Measurements from ENCODE around the gene CTNND1. TPM values are rescaled to one million over a fixed set of nuclear protein-coding genes. Genes with fewer than 3 reads are reported as not detected.

The CTNND1 gene
- total RNA-seq, 3 donors from 2014 or later, result 311 to 545 (median 448) TPM

DNA sequence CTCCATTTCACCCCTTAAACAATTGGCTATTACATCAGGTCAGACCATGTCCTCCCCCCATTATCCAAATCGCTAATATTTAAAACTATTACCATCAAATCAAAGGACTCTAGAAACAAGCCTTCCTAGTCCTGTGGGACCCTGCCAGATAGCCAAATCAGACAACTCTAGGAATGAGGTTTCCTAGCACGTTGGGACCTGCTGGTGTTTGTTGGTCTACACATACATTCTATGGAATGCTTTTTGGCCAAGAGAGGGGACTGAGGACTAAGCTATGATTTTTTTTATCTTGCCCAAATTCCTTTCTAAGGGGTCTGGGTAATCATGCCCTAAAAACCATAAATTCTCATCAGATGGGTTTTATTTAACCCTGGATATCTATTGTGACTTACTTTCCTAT is 34.4 kb upstream of the CTNND1 start:
- no peak for ATAC-seq
- H3K9me3 ChIP-seq, result no peaks in the 10 kb centered on the region

DNA sequence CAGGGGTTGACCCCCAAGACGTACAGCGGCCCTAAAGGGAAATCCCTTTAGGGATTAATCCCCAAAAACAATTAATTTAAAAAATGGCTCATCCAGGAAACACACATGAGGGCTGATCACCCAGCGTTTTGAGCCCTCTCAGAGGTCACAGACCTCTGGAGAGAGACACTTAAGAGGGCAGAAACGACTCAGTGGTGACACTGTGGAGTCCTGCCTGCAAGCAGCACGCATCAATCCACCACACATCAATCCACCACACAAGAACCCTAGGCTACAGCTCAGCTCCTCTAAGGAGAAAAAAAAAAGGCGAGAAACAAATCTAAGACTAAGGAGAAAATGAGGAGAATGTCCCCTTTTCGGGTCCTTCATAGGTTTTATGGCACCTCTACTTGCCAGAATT is 32.8 kb upstream of the CTNND1 start:
- Histone ChIP-seq H3K4me1 (ENCODE audit: low read depth) (no peaks in the 10 kb centered on the region), H3K36me3 (ENCODE audit: low read depth) (no peaks in the 10 kb centered on the region), H3K4me3 (no peak overlapping the region), H3K9me3 (no peaks in the 10 kb centered on the region)
- intact Hi-C loops (cut with DNase I, micrococcal nuclease), result no loop called here
- ATAC-seq (no peak), DNase-seq (no peak)
- TF ChIP-seq, protein P1, sequence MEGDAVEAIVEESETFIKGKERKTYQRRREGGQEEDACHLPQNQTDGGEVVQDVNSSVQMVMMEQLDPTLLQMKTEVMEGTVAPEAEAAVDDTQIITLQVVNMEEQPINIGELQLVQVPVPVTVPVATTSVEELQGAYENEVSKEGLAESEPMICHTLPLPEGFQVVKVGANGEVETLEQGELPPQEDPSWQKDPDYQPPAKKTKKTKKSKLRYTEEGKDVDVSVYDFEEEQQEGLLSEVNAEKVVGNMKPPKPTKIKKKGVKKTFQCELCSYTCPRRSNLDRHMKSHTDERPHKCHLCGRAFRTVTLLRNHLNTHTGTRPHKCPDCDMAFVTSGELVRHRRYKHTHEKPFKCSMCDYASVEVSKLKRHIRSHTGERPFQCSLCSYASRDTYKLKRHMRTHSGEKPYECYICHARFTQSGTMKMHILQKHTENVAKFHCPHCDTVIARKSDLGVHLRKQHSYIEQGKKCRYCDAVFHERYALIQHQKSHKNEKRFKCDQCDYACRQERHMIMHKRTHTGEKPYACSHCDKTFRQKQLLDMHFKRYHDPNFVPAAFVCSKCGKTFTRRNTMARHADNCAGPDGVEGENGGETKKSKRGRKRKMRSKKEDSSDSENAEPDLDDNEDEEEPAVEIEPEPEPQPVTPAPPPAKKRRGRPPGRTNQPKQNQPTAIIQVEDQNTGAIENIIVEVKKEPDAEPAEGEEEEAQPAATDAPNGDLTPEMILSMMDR (IDR thresholded peaks at IDR 0.05), result no peak

More for the DNA sequence above, 34.4 kb upstream of the CTNND1 start:
- Histone ChIP-seq H3K4me1 (ENCODE audit: low read depth) (no peaks in the 10 kb centered on the region), H3K36me3 (ENCODE audit: low read depth) (no peaks in the 10 kb centered on the region), H3K4me3 (no peak overlapping the region)
- TF ChIP-seq, protein P1 (IDR thresholded peaks at IDR 0.05), result no peak
- intact Hi-C loops (cut with DNase I, micrococcal nuclease), result no loop called here
- DNase-seq, result no peak

DNA sequence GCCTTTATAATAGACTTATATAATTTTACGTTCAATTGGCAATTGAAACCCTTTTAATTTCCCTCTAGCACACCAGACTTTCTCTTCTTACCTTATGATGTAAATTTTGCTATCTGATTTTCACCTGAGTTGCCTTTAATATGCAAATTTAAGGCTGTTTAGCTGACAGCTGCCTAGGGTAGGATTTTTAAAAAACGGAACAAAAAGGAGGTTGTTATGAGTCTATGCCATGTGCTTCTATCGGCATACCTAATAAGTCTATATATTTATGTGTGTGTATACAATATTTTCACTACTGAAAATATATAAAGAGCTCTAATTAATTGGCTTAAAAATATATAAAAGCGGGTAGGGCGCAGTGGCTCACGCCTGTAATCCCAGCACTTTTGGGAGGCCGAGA is 32.1 kb upstream of the CTNND1 start:
- intact Hi-C loops (cut with DNase I, micrococcal nuclease), result no loop called here
- TF ChIP-seq, protein P1 (IDR thresholded peaks at IDR 0.05), result no peak
- Histone ChIP-seq H3K4me1 (ENCODE audit: low read depth) (no peaks in the 10 kb centered on the region), H3K36me3 (ENCODE audit: low read depth) (no peaks in the 10 kb centered on the region), H3K9me3 (no peaks in the 10 kb centered on the region), H3K4me3 (no peak overlapping the region)
- DNase-seq (no peak), ATAC-seq (no peak)

DNA sequence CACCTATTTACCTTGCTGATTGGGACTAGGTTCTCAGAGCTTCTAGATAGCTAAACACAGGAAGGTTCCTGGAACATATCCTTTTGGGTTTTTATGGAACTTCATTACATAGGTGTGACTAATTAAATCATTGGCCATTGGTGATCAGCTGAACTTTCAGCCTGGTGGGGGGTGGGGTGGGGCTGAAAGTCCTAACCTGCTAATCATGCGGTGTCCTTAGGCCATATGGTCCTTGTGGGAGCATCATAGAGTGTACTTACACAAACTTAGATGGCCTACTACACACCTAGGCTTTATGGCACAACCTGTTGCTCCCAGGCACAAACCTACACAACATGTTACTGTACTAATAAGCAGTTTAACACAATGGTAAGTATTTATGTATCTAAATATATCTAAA is 28.9 kb upstream of the CTNND1 start:
- Histone ChIP-seq H3K4me1 (ENCODE audit: low read depth) (peaks cover 11% of the 10 kb centered on the region), H3K36me3 (ENCODE audit: low read depth) (no peaks in the 10 kb centered on the region), H3K9me3 (no peaks in the 10 kb centered on the region), H3K4me3 (no peak overlapping the region)
- ATAC-seq (peak; percentile 60), DNase-seq (no peak)
- intact Hi-C loops (cut with DNase I, micrococcal nuclease), result no loop called here
- TF ChIP-seq, protein P1 (IDR thresholded peaks at IDR 0.05), result no peak

DNA sequence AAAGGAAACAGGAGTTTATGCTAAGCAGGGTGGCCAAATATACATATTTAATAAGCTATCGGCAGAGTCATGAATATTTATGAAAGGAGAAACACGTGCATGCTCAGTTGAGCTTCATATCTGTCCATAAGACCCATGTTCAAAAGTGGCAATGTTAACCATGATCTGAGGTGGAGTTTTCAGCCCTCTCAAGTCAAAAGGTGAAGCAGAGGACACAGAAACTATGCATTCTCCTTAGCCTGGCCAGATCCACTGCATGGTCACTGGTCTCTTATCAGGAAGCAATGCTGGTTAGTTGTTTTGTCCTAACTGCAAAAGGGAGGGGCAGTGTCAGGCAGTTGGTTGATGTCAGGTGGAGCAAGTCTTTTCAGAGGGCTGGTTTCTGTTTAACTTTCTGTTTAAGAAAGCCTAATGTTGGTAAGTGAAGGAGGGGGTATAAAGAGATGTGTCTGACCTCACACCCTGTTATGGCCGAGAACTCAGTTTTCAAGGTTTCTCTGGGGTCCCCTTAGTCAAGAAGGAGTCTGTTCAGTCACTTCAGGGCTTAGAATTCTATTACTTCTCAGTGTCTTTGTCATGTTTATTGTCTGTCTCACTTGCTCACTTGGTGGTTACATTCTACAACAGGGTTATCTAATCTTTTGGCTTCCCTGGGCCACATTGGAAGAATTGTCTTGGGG is 25.8 kb upstream of the CTNND1 start:
- Histone ChIP-seq H3K4me1 (ENCODE audit: low read depth) (peaks cover 12% of the 10 kb centered on the region), H3K36me3 (ENCODE audit: low read depth) (no peaks in the 10 kb centered on the region), H3K4me3 (no peak overlapping the region), H3K9me3 (no peaks in the 10 kb centered on the region)
- DNase-seq, result peak in 1 of 3 donors; percentile 45
- peak; percentile 91 for ATAC-seq
- TF ChIP-seq, protein P1 (IDR thresholded peaks at IDR 0.05), result no peak
- intact Hi-C loops (cut with DNase I, micrococcal nuclease), result no loop called here
